ENCODE results near the gene DMWD.

DNA sequence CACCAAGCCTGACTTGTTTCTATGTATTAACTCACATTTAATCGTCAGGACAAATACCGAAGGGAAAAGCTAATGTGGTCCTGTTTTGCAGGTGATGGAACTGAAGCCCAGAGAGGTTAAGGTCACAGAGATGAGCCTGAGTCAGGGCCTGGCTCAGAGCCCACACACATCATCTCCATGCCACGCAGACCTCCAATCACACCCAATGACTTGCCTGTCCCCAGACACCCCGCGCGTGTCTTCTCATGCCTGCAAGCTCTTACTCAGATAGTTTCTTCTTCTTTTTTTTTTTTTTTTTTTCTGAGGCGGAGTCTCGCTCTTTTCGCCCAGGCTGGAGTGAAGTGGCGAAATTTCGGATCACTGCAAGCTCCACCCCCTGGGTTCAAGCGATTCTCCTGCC is 40.0 kb downstream of the DMWD start:
- TF ChIP-seq CTCF (IDR thresholded peaks at IDR 0.05) = no peak
- no peak for TF ChIP-seq POLR2AphosphoS5 (IDR thresholded peaks at IDR 0.05; ENCODE audit: low read depth, low read length)
- TF ChIP-seq TCF7L2 (IDR thresholded peaks at IDR 0.05; ENCODE audit: low read depth, low read length) = no peak
- TF ChIP-seq REST (IDR thresholded peaks at IDR 0.05; ENCODE audit: insufficient read depth in 1 of 2, low read depth in 2 of 2, low read length in 1 of 2) = no peak
- TF ChIP-seq SIN3A (IDR thresholded peaks at IDR 0.05; ENCODE audit: borderline replicate concordance, insufficient read depth, low read depth, low read length) = no peak
